Testis (tissue), 3 donors: ENCODE results near the gene AFG1L. TPM values are rescaled to one million over a fixed set of nuclear protein-coding genes. Genes with fewer than 3 reads are reported as not detected.

Source experiments
- DNase-seq: peaks from one replicate; pipeline ENCODE4 v3.0.0-alpha.2; 2019
- H3K27ac ChIP-seq, 2 donors: fragments of 200-600 bp; sonication (generic); one replicate each; pipeline ENCODE4 v1.5.1; 2019
- H3K27me3 ChIP-seq: fragments of 200-600 bp; sonication (generic); one replicate; pipeline ENCODE4 v1.5.1; 2019
- H3K36me3 ChIP-seq: fragments of 200-600 bp; sonication (generic); one replicate; pipeline ENCODE4 v1.5.1; 2017; ENCODE audit warnings: low read depth; ENCODE audit errors: missing control alignments
- H3K4me1 ChIP-seq: fragments of 200-600 bp; sonication (generic); one replicate; pipeline ENCODE4 v1.5.1; 2019
- H3K4me3 ChIP-seq, 2 donors: fragments of 200-600 bp; sonication (generic); one replicate each; pipeline ENCODE4 v1.5.1; 2017 to 2019
- H3K9me3 ChIP-seq: fragments of 200-600 bp; sonication (generic); one replicate; pipeline ENCODE4 v1.5.1; 2017
- POLR2A ChIP-seq: fragments of 450-650 bp; IDR thresholded peaks from one replicate; pipeline ENCODE4 v1.6.1; 2017; ENCODE audit warnings: antibody characterized with exemption, mild to moderate bottlenecking, moderate library complexity
- WGBS, 2 donors: methylation state at CpG; one replicate each; pipeline ENCODE4 v1.1.5; 2018; 5-methylcytosine and 5-hydroxymethylcytosine counted together
- intact Hi-C: fragments of 100-400 bp; cut with DNase I; formaldehyde crosslinking; loops from one replicate; pipeline ENCODE4 v1.15.1; 2023; ENCODE audit warnings: low total_unique reads
- polyA plus RNA-seq: library from polyadenylated mRNA; stranded (reverse); fragments of 350-450 nt; fragmentation: Illumina TruSeq; extraction: RNeasy Lipid Tissue Mini Kit (QIAGEN cat#74804); gene quantifications from one replicate; pipeline ENCODE4 v1.2.3, GENCODE V29; 2014; ENCODE audit warnings: low read depth, low replicate concordance; ENCODE audit not compliant: insufficient read depth
- total RNA-seq, 2 donors: library from RNA; depleted of rRNA; stranded (reverse); fragments of >200 nt; gene quantifications; one replicate each; pipeline ENCODE4 v1.2.3, GENCODE V29; 2016
- TF ChIP-seq, protein P1 (sequence below), 3 experiments: fragments of 450-650 bp in 2 of 3; fragments of 200-600 bp in 1 of 3; sonication (generic) in 1 of 3; IDR thresholded peaks; one replicate each; pipeline ENCODE4 v1.5.1; 2016 to 2019; ENCODE audit warnings: antibody characterized with exemption in 3 of 3, mild to moderate bottlenecking in 2 of 3, moderate library complexity in 1 of 3

The AFG1L gene
- total and polyA plus RNA-seq, 3 donors from 2014 or later = 9.2 to 43.0 (median 11.7) TPM

DNA sequence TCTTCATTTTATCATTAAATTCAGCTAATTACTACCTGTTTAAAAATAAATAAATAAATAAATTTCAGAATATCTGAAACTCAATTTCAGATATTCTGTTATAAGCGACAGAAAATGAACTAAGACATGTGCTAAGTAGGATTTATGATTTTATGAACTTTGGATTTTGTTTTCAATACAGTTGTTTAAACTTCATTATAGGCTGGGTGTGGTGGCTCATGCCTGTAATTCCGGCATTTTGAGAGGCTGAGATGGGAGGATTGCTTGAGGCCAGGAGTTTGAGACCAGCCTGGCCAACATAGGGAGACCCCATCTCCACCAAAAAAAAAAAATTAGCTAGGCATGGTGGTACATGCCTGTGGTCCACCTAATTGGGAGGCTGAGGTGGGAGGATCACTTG, 36.0 kb downstream of the AFG1L start:
- Histone ChIP-seq H3K9me3 (no peaks in the 10 kb centered on the region), H3K36me3 (no peaks in the 10 kb centered on the region), H3K27ac (no peak overlapping the region), H3K4me1 (no peaks in the 10 kb centered on the region), H3K27me3 (no peaks in the 10 kb centered on the region), H3K4me3 (no peak overlapping the region)
- whole genome bisulfite sequencing, 2 donors = 94% methylated on average over 2 of the region's 2 CpGs
- TF ChIP-seq, protein P1, sequence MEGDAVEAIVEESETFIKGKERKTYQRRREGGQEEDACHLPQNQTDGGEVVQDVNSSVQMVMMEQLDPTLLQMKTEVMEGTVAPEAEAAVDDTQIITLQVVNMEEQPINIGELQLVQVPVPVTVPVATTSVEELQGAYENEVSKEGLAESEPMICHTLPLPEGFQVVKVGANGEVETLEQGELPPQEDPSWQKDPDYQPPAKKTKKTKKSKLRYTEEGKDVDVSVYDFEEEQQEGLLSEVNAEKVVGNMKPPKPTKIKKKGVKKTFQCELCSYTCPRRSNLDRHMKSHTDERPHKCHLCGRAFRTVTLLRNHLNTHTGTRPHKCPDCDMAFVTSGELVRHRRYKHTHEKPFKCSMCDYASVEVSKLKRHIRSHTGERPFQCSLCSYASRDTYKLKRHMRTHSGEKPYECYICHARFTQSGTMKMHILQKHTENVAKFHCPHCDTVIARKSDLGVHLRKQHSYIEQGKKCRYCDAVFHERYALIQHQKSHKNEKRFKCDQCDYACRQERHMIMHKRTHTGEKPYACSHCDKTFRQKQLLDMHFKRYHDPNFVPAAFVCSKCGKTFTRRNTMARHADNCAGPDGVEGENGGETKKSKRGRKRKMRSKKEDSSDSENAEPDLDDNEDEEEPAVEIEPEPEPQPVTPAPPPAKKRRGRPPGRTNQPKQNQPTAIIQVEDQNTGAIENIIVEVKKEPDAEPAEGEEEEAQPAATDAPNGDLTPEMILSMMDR (IDR thresholded peaks at IDR 0.05) = no peak
- no peak for TF ChIP-seq POLR2A
- intact Hi-C loops = no loop called here
- DNase-seq = no peak

DNA sequence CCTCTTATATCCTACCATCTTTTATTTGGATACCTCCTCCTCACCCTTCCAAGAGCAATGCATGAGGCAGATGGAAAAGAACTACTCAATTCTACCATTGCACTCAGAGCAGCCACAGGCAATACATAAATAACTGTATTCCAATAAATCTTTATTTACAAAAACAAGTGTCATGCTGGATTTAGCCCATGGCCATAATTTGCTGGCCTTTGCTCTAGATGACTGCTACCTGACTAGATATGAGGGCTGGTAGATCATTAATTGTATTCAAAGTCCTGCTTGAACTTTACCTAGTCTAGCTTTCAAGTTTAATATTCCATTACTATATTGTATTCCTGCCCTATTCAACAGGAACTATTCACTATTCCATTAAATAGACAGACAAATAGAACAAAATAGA, 37.1 kb downstream of the AFG1L start:
- TF ChIP-seq POLR2A = no peak
- TF ChIP-seq, protein P1 (IDR thresholded peaks at IDR 0.05) = no peak
- no peaks in the 10 kb centered on the region for H3K36me3 ChIP-seq
- no peak overlapping the region for H3K27ac ChIP-seq
- no peak for DNase-seq
- H3K27me3 ChIP-seq = no peaks in the 10 kb centered on the region
- no peaks in the 10 kb centered on the region for H3K4me1 ChIP-seq
- H3K9me3 ChIP-seq = no peaks in the 10 kb centered on the region
- intact Hi-C loops = no loop called here
- H3K4me3 ChIP-seq = no peak overlapping the region

DNA sequence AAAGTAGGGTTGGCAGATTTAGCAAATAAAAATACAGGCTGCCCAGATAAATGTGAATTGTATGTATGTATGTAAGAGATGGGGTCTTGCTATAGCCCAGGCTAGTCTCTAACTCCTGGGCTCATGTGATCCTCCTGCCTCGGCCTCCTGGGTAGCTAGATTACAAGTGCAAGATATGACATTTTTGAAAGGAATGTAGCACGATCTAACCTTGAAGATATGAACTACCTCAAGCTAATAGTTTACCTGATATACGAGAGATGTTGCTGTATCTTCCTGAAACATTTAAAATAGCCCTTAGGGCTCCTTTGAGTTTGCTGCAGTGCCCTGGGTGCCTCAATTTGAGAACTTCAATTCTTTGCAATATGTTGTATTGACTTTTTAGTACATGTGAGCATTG, 42.1 kb downstream of the AFG1L start:
- no peaks in the 10 kb centered on the region for H3K4me1 ChIP-seq
- no peak overlapping the region for H3K27ac ChIP-seq
- intact Hi-C loops = no loop called here
- H3K36me3 ChIP-seq = no peaks in the 10 kb centered on the region
- H3K9me3 ChIP-seq = no peaks in the 10 kb centered on the region
- no peak overlapping the region for H3K4me3 ChIP-seq
- WGBS, 2 donors = 88 to 93% methylated on average over 3 of the region's 3 CpGs
- no peak for DNase-seq
- no peaks in the 10 kb centered on the region for H3K27me3 ChIP-seq
- TF ChIP-seq, protein P1 (IDR thresholded peaks at IDR 0.05) = no peak
- TF ChIP-seq POLR2A = no peak

DNA sequence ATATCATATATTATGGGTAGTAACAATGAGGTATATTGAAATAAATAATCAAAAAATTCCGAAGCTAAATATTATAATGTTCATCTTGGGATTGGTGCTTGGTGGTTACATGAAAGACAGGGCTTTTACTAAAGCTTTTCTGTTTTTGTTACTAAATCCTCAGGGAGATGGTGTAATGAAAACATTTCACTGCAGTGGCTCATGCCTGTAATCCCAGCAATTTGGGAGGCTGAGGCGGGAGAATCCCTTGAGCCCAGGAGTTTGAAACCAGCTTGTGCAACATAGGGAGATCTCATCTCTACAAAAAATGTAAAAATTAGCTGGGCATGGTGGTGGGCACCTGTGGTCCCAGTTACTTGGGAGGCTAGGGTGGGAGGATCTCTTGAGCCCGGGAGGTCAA, 42.9 kb downstream of the AFG1L start:
- Histone ChIP-seq H3K27ac (no peak overlapping the region), H3K9me3 (no peaks in the 10 kb centered on the region), H3K4me1 (no peaks in the 10 kb centered on the region), H3K27me3 (no peaks in the 10 kb centered on the region), H3K4me3 (no peak overlapping the region), H3K36me3 (no peaks in the 10 kb centered on the region)
- TF ChIP-seq POLR2A = no peak
- TF ChIP-seq, protein P1 (IDR thresholded peaks at IDR 0.05) = no peak
- WGBS, 2 donors = 97% methylated on average over 3 of the region's 3 CpGs
- no peak for DNase-seq
- intact Hi-C loops = no loop called here

DNA sequence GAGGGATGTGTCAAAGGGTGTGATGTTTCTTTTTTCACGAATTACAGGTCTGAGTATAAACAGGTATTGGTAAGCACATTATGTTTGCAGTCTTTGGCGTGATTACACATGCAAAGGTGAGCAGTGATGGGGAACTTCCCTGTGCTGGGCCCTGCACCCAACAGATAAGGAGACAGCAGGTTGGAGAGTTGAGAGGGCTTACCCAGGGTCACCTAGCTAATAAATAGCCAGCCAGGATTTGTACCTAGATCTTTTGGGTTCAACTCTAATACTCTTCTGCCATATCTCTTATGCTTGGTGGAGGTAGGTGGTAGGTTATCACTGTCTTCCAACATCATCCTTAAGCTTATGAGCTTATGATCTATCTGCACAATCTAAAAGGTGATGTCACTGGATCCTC, 46.5 kb downstream of the AFG1L start:
- no peak for TF ChIP-seq POLR2A
- TF ChIP-seq, protein P1 (IDR thresholded peaks at IDR 0.05) = no peak

More for the DNA sequence above, 46.5 kb downstream of the AFG1L start:
- DNase-seq = no peak
- H3K36me3 ChIP-seq = no peaks in the 10 kb centered on the region
- H3K4me3 ChIP-seq = no peak overlapping the region
- intact Hi-C loops = no loop called here
- no peaks in the 10 kb centered on the region for H3K27me3 ChIP-seq
- H3K4me1 ChIP-seq = no peaks in the 10 kb centered on the region
- H3K27ac ChIP-seq = no peak overlapping the region
- no peaks in the 10 kb centered on the region for H3K9me3 ChIP-seq
- 92 to 93% methylated on average over 2 of the region's 2 CpGs for WGBS, 2 donors
